GM12875 (cell line): ENCODE results near the gene YTHDF2.
"Not testable (repeated sequence)": the region's sequence is repeated elsewhere in the genome, so short reads cannot be mapped to it uniquely, and the experiment has no call there.

Source experiments
- H3K4me3 ChIP-seq: one replicate; pipeline ENCODE4 v1.5.1; 2011; ENCODE audit warnings: low read depth, low read length, control low read depth
- CTCF ChIP-seq: IDR thresholded peaks from 2 replicates; pipeline ENCODE4 v1.5.1; 2011; ENCODE audit warnings: low read depth, mild to moderate bottlenecking, control low read depth, inconsistent platforms, low read length, moderate library complexity, borderline replicate concordance; ENCODE audit not compliant: insufficient read depth

YTHDF2 gene

GRCh38 chr1:28750330-28750729 lies 13.6 kb downstream of the YTHDF2 start:
- no peak overlapping the region for H3K4me3 ChIP-seq

GRCh38 chr1:28750771-28751294 lies 14.1 kb downstream of the YTHDF2 start:
- H3K4me3 ChIP-seq, result not testable (repeated sequence)

More at GRCh38 chr1:28750330-28750729, 13.6 kb downstream of the YTHDF2 start:
- TF ChIP-seq CTCF, result no peak

GRCh38 chr1:28751315-28752060 lies 14.7 kb downstream of the YTHDF2 start:
- H3K4me3 ChIP-seq, result no peak overlapping the region

GRCh38 chr1:28755701-28756100 lies 19.0 kb downstream of the YTHDF2 start:
- TF ChIP-seq CTCF, result no peak
- H3K4me3 ChIP-seq, result no peak overlapping the region

More at GRCh38 chr1:28751315-28752060, 14.7 kb downstream of the YTHDF2 start:
- no peak for TF ChIP-seq CTCF

- no peak for TF ChIP-seq CTCF
Observed at GRCh38 chr1:28756846-28757245, 20.1 kb downstream of the YTHDF2 start.

GRCh38 chr1:28758420-28758819 lies 21.7 kb downstream of the YTHDF2 start:
- no peak for TF ChIP-seq CTCF
- no peak overlapping the region for H3K4me3 ChIP-seq

More at GRCh38 chr1:28756846-28757245, 20.1 kb downstream of the YTHDF2 start:
- H3K4me3 ChIP-seq, result no peak overlapping the region

GRCh38 chr1:28759257-28759656 lies 22.5 kb downstream of the YTHDF2 start:
- TF ChIP-seq CTCF, result no peak
- no peak overlapping the region for H3K4me3 ChIP-seq
